Measurements from ENCODE around the gene EHBP1.

Gene EHBP1

GRCh38 chr2:62785810-62786597, 80.5 kb downstream of the EHBP1 start:
- DNase-seq, result no peak

GRCh38 chr2:62787386-62787785, 81.9 kb downstream of the EHBP1 start:
- no peak for DNase-seq

DNA sequence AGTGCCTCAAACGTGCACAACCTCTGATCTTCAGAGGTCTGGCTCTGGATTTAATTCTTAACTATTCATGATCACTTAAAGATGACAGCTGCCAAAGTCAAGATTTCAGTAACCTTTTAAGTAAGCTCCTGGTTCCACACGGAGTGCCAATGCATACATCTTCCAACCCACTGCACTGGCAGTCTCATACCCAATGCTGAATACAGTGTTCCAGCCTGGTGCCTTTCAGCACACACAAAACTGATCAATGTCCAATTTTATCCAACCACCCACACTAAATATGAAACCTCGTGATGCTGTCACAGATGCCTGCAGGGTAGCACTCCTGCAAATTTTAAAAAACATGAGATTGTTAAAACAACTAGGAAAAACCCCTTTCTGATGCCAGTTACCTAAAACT, 84.0 kb downstream of the EHBP1 start:
- no peak for DNase-seq

- DNase-seq, result no peak
Observed at GRCh38 chr2:62789918-62790317, 84.4 kb downstream of the EHBP1 start.

DNA sequence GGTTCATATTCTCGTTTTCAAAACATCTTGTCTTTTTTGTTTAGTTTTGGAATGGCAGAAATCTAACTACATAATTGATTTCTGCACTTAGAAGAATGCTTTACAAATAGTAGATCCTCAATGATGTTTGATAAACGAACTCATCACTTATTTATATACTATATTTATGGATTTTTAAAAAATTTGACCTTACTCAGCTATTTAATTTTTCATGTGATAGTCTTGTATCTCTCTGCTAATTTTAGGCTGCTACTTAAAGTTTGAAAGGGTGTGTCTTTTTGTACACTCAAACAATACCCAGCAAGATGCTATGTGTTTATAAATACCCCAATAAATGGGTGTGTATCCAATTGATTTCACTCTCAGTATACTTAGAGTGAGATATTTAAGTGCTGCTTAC, 86.9 kb downstream of the EHBP1 start:
- DNase-seq, result no peak

GRCh38 chr2:62793213-62793612, 87.7 kb downstream of the EHBP1 start:
- no peak for DNase-seq

- DNase-seq, result peak; percentile 18
Observed at GRCh38 chr2:62794791-62795190, 89.3 kb downstream of the EHBP1 start.

GRCh38 chr2:62795341-62795740, 89.8 kb downstream of the EHBP1 start:
- no peak for DNase-seq

GRCh38 chr2:62797107-62797506, 91.6 kb downstream of the EHBP1 start:
- no peak for DNase-seq

GRCh38 chr2:62800618-62801017, 95.1 kb downstream of the EHBP1 start:
- no peak for DNase-seq

DNA sequence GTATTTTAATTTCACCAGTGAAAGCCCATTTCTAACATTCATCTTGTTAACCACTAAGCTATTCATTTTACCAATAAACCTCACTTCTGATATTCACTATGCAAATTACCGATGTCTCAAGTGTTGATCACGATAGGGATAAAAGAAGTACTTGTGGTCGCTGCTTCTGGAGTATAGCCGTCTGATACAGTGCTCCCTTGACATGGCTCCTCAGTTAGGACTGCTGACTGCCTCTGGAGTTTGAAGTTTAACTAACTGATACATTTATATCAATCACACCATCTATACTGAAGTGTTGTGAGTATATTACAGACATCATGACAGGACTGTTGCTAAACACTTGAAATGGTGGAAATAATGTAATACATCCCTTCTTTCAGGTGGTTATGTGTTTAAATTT, 95.6 kb downstream of the EHBP1 start:
- no peak for DNase-seq

GRCh38 chr2:62801814-62802523, 96.5 kb downstream of the EHBP1 start:
- no peak for DNase-seq

DNA sequence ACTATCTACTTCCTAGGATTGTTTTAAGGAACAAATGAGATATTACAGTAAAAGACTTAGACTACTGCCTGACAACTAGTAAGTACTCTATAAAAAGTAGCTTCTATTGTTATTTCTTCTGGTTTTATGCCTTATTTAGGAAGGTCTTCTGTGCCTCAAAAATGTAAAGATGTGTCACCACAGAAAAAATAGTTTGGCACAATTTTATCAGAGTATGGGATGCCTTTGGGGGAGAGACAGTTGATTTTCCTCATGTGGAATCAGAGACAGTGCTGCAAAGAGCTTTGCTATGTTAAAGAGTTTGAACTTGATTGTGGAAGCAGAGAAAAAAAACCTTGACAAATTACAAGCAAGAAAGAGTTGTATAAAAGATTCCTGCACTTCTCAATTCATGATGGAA, 98.4 kb downstream of the EHBP1 start:
- no peak for DNase-seq

DNA sequence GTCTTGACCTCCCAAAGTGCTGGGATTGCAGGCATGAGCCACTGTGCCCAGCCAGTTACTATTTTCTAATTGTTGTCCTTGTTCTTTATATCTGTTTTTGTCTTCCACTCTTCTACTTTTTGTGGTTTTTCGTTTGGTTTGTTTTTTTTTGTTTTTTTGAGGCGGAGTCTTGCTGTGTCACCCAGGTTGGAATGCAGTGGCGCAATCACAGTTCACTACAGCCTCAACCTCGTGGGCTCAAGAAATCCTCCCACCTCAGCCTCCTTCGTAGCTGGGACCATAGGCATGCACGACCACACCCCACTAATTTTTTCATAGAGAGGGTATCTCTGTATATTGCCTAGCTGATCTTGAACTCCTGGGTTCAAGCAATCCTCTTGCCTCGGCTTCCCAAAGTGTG, 100.7 kb downstream of the EHBP1 start:
- no peak for DNase-seq

- no peak for DNase-seq
Observed at GRCh38 chr2:62808554-62808953, 103.0 kb downstream of the EHBP1 start.

- DNase-seq, result no peak
Observed at GRCh38 chr2:62811086-62811485, 105.6 kb downstream of the EHBP1 start.

DNA sequence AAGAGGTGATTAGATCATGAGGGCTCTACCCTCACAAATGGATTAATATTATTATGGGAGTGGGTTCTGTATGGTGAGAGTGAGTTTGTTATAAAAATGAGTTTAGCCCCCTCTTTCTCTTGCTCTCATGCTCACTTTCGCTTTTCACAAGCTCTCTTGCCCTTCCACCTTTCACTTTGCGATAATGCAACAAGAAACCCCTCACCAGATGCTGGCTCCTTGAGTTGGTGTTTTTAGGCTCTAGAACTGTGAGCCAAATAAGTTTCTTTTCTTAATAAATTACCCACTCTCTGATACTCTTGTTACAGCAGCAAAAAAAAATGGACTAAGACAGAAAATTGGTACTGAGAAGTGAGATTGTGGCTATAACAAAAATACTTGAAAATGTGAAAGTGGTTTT, 106.5 kb downstream of the EHBP1 start:
- DNase-seq, result no peak

DNA sequence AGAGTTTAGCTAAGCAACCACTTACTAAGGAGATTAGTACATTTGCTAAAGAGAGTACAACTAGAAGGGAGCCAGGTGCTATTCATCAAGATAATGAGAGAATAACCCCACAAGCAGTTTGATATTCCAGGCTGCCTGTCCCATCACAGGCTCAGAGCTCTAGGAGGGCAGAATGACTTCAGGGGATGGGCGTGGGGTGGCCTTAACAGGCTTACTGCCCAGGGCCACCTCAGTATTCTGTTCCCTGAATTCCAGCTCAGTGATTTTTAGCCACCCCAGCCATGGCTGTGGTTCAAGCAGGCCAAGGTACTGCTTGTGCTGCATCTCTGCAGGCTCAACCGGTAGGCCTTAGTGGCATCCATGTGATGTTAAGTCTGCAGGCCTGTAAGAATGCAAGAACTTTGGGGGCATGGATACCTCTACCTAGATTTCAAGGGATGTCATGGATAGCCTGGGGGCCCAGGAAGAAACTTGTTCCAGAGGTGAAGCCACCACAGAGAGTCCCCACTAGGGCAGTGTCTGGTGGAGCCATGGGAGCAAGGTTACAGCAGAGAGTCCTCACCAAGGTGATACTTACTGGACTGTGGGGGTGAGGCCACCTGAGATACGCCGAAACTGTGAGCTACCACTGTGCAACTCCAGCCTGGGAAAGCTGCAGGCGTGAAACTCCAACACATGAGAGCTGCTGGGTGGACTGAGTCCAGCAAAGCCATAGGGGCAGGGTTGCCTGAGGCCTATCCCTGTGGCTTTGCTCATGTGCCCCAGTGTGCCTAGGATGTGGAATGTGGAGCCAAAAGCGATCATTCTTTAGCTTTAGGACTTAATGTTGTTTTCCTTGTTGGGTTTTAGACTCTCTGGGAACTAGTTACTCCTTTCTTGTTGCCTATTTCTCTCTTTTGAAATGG, 107.7 kb downstream of the EHBP1 start:
- no peak for DNase-seq

DNA sequence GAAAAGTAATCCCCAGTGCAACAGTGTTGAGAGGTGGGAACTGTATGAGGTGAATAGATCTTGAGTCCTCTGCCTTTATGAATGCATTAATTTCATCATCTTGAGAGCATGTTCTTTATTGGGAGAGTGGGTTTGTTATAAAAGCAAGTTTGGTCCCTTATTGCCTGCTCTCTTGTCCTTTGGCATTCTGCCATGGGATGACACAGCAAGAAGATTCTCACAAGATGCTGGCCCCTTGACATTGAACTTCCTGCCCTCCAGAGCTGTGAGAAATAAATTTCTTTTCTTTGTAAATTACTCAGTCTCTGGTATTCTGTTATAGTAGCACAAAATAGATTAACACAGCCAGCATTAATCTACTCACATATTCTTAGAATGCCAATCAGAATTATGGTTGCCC, 108.6 kb downstream of the EHBP1 start:
- DNase-seq, result no peak

- no peak for DNase-seq
Observed at GRCh38 chr2:62817348-62817747, 111.8 kb downstream of the EHBP1 start.

- no peak for DNase-seq
Observed at GRCh38 chr2:62817995-62818713, 112.6 kb downstream of the EHBP1 start.

GRCh38 chr2:62822549-62822948, 117.0 kb downstream of the EHBP1 start:
- no peak for DNase-seq

DNA sequence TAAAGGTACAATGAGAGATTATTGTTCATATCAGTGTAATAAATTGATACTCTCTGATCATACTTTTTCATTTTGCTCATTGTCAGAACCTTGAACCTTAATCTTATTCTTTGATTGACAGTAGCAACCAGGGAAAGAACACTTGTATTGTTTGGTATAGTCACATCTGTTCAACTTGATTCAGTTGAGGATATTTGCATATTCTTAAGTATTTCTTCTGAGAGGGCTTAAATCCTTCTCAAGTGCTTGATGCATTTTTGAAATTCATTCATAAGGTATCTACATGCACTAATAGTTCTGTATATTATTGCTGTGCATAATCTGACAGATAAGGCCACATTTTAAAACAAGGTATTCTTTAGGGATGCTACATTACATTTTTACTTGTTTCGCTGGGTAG, 118.9 kb downstream of the EHBP1 start:
- DNase-seq, result no peak
